HK-2 (cell line): ENCODE data around the gene CARS1.
"Not testable (repeated sequence)": the region's sequence is repeated elsewhere in the genome, so short reads cannot be mapped to it uniquely, and the experiment has no call there.

Experiments used
- DNase-seq: peaks from one replicate; pipeline ENCODE4 v3.0.0-alpha.2; 2018; ENCODE audit not compliant: unreplicated experiment

The CARS1 gene

GRCh38 chr11:3090096-3090901 lies 33.1 kb upstream of the CARS1 start:
- DNase-seq: no peak

- DNase-seq: no peak
These were observed 32.2 kb upstream of the CARS1 start for GRCh38 chr11:3089236-3090061.

DNA sequence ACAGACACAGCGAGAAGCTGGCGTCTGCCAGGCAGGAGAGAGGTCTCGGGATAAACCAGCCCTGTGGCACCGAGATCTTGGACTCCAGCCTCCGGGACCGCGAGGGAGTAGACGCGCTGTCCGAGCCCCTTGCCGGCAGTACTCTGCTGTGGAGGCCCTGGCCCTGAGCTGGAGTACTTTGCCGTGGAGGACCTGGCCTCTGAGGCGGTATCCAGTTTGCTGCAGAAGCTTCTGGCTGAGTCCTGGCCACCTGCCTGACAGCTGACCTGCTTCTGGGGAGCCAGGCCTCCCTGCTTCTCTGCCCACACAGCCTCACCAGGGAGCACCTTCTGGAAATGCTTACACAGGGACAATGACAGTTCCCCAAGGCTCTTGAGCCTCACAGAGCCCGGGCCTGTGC lies 31.6 kb upstream of the CARS1 start:
- no peak for DNase-seq

DNA sequence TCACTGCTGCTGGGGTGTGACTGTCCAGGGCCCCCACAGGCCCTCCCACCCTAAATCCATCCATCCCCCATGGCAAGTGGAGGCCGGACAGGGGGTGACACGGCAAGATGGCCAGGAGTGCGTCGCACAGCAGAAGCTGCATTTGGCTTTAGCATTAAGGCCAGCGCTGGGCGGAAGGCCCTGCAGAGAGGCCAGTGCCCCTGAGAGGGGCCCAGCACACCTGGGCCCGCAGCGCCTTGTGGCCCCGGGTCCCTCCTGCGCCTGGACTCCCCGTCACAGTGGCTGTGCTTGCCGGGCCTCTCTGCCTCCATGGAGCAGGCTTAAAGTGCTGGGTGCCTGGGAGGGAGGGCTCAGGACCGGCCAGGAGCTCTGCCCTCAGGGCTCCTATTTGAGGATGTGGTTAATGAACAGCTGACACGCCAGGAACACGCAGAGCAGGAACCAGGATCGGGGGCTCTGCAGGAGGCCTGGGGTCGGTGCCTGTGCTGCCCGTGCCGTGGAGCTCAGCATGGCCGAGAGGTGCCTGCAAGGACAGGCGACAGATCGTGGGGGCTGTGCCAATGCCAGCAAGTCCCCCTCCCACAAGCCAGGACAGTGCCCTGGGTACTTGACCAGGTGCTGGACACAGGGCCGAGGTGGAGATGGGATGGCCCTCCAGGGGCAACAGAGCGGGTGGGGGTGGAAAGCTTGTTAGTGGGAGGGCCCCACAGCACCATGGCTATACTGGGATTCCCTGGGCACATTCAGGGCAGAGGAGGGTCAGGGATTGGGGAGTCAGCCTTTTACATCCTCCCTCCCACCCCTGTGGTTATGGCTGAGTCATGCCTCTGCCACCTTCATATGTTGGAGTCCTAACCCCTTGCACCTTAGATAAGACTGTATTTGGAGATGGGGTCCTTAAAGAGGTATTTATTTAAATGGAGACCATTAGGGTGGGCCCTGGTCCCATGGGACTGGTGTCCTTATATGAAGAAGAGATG lies 30.9 kb upstream of the CARS1 start:
- DNase-seq: no peak

GRCh38 chr11:3087373-3087772 lies 30.1 kb upstream of the CARS1 start:
- DNase-seq: no peak

DNA sequence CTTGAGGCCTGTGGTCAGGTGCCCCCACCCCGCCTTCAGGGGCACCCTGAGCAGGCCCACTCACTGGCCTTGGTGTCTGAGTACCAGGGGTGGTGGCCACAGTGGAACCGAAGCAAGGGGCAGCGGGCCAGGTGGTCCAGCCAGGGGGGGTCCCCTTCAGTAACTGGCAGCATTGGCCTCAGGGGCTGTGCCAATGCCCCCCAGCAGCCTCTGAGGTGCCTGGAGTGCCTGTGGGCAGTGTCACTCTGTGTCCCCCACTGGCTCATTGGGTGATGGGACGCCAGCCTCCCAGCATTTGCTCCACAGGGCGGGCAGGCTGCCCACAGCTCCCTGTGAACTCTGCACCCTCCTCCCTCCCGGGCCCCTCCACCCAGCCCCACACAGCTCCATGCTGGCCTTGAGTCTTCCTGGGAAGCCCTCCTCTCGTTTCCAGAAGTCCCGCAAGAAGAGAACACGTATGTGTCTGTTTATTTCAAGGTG lies 29.5 kb upstream of the CARS1 start:
- DNase-seq: no peak

DNA sequence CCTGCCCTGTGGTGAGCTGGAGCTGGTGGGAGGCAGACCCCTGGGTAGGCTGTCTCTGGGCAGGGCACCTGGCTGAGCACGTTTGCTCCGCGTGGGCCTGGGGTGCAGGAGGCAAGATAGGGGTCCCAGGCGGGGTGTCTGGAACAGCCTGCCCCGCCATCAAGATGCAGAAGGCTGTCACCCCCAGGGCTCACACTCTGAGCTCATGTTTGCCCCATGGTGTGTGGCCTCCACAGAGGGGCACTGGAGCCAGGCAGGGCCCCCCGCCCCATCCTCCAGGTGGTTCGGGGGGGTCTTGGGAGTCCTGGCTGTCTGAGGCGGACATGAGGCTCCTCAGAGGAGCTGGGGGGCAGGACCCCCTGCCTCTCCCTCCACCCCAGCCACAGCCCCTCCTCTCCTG lies 28.9 kb upstream of the CARS1 start:
- DNase-seq: no peak

DNA sequence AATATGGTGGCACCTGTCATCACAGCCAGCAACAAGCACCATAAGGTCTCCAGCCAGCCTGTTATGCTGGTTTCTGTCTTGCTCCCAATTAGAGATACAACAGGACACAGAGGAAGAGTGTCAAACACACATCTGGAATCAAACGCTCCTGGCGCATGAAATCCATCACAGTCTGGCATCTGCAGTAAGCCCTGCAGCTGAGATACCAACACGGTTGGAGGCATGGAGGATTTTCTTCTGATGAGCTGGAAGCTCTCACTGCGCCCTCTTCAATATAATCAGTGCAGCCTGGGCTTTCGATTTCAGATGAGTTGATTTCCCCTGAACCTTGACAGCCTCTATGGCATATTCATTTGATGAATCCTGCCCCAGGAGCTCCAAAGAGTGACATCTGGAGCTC lies 27.8 kb upstream of the CARS1 start:
- no peak for DNase-seq

DNA sequence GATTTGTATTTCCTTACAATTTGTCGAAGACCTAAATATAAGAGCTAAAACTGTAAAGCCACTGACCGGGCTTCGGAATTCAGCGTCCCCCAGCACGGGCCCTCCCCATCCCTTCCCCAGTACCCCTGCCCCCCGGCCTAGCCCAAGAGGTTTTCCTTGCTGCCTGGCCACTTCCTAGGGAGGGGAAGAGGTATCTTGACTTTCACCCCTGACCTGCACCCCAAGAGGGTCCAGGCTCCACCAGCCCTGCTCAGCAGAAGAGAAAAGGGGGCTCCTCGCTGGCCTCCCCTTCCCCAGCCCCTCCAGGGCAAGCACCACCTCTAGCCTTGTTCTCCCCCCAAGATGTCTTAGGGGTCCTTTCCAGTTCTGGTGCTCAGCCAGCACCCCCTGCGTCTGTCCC lies 26.1 kb upstream of the CARS1 start:
- no peak for DNase-seq

DNA sequence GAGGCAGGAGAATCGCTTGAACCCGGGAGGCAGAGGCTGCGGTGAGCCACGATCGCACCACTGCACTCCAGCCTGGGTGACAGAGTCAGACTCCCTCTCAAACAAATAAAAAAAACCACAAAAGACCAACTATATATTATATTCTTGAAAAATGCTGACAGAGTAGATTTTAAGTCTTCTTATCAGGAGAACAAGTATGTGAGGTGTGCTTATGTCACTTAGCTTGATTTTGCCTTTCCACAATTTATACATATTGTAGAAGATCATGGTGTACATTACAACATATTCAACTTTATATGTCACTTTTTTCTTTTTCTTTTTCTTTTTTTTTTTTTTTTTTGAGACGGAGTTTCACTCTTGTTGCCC lies 24.1 kb upstream of the CARS1 start:
- DNase-seq: no peak

- DNase-seq: no peak
These were observed 23.6 kb upstream of the CARS1 start for GRCh38 chr11:3080733-3081385.

DNA sequence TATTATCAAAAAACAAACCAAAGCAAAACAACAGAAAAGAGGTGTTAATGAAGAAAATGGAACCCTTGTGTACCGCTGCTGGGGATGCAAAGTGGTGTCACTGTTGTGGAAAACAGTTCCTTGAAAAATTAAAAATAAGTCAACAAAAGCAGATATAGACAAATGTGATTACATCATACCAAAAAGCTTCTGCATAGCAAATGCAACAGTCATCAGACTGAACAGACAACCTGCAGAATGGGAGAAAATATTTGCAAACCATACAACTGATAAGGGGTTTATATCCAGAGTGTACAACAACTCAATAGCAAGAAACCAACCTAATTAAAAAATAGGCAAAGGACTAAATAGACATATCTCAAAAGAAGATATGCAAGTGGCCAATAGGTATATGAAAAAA lies 22.9 kb upstream of the CARS1 start:
- DNase-seq: no peak

DNA sequence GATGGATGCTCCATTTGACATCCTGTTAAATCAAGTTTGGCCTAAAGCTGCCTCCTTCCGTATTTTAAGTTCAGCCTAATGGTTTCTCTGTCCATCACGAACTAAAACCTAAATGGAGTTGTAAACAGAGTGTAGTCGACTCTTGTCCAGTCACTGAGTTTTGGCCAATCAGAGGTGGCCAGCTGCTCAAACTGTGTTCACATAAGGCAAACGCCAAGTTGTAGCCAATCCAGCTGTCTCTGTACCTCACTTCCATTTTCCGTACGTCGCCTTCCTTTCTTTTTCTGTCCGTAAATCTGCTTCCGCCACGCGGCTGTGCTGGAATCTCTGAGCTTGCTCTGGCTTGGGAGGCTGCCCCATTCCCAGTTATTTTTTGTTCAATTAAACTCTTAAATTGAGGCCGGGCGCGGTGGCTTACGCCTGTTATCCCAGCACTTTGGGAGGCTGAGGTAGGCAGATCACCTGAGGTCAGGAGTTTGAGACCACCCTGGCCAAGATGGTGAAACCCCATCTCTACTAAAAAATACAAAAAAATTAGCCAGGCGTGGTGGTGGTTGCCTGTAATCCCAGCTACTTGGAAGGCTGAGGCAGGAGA lies 20.7 kb upstream of the CARS1 start:
- no peak for DNase-seq

DNA sequence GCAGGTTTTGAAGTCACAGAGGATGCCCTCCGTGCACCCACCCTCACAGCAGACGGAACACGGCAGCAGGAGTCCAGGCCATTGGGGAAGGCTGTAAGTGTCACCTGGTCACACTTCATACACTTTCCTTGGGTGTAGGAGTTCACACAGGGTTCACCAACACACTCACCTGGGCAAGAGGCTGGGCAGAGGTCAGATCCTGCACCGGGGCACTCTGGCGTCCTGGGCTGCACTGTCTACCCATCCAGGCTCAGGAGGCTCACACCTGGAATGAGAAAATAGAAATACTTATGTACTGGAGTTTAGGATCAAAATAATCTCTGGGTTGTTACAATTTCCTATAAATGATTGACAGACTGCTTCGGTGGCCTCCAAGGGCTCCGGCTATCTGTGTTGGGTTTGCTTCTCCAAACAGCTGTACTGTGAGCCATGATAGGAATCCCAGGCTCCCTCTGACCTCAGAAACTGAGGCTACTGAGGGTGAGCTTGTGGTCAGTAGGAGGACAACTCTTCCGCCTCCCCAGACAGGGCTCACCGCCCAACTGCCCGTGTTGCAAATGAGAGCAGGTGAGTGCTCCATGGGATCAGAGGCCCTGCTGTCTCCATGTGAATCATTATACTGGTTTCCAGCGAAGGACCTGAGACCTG lies 20.1 kb upstream of the CARS1 start:
- no peak for DNase-seq

- DNase-seq: no peak
These were observed 17.8 kb upstream of the CARS1 start for GRCh38 chr11:3074912-3075589.

- DNase-seq: no peak
These were observed 15.8 kb upstream of the CARS1 start for GRCh38 chr11:3073029-3073435.

DNA sequence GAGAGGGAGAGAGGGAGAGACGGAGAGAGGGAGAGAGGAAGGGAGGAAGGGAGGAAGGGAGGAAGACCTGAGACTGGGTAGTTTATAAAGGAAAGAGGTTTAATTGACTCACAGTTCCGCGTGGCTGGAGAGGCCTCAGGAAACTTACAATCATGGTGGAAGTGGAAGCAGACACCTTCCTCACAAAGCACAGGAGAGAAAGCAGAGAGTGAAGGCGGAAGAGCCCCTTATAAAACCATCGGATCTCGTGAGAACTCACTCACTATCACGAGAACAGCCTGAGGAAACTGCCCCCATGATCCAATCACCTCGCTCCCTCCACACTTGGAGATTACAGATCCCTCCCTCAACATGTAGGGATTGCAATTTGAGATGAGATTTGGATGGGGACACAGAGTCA lies 12.2 kb upstream of the CARS1 start:
- no peak for DNase-seq

GRCh38 chr11:3066308-3066707 lies 9.1 kb upstream of the CARS1 start:
- not testable (repeated sequence) for DNase-seq

- DNase-seq: not testable (repeated sequence)
These were observed 7.5 kb upstream of the CARS1 start for GRCh38 chr11:3064709-3065108.

DNA sequence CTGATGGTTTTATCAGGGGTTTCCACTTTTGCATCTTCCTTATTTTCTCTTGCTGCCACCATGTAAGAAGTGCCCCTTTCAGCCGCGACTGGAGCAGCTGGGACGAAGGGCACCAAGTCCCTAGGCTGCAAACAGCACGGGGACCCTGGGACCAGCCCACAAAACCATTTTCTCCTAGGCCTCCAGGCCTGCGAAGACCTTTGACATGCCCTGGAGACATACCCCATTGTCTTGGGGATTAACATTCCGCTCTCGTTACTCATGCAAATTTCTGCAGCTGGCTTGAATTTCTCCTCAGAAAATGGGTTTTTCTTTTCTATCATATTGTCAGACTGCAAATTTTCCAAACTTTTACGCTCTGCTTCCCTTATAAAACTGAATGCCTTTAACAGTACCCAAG lies 6.7 kb upstream of the CARS1 start:
- not testable (repeated sequence) for DNase-seq
